DMS53 (cell line): Measurements from ENCODE around the gene CD81.
A peak's percentile ranks its signal among the peaks of the same experiment; 100 is the strongest.
"Not testable (repeated sequence)": the region's sequence is repeated elsewhere in the genome, so short reads cannot be mapped to it uniquely, and the experiment has no call there.

Source experiments
- DNase-seq: peaks from one replicate; lab custom pipeline; 2025; lab: John Stamatoyannopoulos, UW

Gene CD81, protein sequence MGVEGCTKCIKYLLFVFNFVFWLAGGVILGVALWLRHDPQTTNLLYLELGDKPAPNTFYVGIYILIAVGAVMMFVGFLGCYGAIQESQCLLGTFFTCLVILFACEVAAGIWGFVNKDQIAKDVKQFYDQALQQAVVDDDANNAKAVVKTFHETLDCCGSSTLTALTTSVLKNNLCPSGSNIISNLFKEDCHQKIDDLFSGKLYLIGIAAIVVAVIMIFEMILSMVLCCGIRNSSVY

DNA sequence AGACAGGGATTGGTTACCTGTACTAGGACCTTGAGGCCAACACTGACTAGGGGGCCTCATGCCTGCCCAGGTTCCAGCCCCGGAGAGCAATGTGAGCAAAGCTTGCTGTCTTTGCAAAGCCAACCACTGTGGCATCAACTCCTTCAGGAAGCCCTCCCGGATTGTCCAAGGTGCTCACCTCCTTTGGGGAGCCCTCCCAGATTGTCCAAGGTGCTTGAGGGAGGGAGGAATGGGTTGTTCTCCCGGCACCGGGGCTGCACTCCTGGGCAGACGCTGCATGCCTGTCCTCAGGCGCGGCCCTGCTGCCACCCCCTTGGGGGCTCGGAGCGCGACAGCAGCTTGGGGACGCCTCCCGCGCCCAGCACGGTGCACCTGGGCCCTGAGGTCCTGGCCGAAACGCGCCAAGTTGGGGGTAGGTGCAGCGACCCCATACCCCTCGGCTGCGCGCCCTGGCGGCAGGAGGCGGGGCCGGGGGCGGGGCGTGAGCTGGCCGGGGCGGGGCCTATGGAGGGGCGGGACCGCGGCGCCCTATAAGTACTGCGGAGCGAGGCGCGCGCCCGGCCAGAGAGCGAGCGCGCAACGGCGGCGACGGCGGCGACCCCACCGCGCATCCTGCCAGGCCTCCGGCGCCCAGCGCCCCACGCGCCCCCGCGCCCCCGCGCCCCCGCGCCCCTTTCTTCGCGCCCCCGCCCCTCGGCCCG is at the start of gene CD81:
TSS of gene CD81 (plus strand) at position 560 of the 701 bp plus-strand sequence. CDS start 240 bp downstream, outside the sequence.
- DNase-seq, result peak; percentile 63

DNA sequence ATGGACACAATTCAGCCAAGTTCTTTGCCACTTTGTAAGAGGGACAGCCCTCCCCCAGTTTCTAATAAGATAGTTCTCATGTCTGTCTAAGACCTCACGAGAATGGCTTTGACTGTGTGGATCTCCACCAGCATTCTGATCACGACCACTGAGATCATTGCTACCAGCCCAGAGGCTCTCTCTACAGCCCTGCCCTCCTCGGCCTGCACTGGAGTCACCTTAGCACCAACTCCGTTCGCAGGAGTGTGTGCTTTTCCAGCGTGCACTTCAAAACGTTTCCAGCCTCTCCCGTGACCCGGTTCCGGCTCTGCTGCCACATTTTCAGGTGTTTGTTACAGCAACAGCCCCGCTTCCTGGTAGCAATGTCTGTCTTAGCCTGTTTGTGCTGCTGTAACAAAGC is 49.1 kb upstream of the CD81 start:
- no peak for DNase-seq

DNA sequence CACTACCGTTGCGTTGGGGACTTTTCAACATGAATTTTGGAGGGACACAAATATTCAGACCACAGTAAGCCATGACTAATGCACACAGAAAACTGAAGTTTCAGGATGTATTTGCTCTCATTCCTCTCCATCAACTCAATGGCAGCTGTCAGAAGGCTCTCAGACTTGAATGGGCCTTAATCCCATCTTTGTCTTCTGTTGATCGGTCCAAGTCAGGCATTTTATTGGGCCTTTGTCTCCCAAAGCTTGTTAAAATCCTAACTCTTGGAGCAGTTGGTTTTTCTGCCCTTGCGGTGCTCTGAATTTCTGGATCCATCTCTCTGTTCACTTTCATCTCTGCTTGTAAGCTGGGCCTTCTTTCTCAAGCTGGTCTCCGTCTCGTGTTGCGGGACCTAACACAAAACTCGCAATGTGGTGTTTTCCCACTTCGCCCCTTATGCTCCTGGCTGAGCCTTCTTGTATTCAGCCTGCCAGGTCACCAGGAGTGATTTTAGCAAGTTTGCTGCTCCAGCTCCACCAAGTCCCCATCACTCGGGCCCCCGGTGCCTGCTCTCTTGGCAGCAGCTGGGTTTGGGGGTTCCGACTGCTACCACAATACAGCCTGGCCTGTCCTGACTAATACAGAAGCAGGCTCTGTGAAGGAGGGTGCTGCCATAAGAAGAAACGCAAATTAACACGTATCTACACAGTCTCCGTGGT is 48.3 kb upstream of the CD81 start:
- no peak for DNase-seq

DNA sequence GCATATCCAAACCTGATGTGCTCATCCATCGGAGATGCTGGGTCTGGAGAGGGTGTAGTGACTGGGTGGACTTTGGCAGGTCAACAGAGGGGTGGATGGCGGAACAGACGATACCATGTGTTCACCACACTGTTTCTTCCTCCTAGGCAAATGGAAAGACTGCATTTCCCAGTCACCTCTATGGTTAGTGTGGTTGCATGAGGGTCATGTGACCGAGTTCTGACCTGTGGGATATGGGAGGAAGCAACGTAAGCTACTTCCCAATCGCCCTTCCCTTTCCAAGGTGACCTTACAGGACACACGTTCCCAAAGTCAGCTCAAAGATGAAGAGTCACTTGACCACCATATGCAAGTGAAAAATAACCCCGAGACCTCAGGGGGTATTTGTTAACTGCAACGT is 47.6 kb upstream of the CD81 start:
- DNase-seq, result no peak

DNA sequence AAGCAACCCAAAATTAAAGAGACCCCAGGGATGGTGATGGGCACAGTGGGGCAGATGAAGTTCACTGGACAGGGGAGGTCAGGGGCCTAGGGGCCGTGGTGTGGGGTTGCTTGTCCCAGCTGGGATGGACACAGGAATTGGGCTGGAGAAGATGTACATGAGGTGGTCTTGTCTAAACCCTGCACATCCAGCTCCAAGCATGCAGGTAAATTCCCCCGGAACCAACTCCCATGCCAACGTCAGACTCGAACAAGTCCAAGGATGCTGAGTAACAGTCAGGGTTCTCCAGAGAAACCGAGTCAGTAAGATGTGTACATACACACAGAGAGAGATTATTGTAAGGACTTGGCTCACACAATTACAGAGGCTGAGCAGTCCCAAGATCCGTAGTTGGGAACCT is 46.4 kb upstream of the CD81 start:
- DNase-seq, result no peak

DNA sequence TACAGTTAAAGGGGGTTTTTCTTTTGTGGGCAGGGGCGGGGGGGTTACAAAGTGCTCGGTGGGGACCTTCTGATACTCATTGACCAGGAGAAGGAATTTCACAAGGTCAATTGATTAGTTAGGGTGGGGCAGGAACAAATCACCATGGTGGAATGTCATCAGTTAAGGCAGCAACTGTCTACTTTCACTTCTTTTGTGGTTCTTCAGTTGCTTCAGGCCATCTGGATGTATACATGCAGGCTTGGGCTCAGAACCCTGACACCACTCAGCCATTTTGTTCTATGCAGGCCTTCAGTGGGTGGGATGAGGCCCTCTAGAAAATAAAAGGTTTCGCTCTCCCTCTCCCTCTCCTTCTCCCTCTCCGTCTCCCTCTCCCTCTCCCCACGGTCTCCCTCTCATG is 45.7 kb upstream of the CD81 start:
- no peak for DNase-seq

DNA sequence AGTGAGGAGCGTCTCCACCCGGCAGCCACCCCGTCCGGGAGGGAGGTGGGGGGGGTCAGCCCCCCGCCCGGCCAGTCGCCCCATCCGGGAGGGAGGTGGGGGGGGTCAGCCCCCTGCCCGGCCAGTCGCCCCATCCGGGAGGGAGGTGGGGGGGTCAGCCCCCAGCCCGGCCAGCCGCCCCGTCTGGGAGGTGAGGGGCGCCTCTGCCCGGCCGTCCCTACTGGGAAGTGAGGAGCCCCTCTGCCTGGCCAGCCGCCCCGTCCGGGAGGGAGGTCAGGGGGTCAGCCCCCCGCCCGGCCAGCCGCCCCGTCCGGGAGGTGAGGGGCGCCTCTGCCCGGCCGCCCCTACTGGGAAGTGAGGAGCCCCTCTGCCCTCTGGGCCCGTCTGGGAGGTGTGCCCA is 44.5 kb upstream of the CD81 start:
- not testable (repeated sequence) for DNase-seq

DNA sequence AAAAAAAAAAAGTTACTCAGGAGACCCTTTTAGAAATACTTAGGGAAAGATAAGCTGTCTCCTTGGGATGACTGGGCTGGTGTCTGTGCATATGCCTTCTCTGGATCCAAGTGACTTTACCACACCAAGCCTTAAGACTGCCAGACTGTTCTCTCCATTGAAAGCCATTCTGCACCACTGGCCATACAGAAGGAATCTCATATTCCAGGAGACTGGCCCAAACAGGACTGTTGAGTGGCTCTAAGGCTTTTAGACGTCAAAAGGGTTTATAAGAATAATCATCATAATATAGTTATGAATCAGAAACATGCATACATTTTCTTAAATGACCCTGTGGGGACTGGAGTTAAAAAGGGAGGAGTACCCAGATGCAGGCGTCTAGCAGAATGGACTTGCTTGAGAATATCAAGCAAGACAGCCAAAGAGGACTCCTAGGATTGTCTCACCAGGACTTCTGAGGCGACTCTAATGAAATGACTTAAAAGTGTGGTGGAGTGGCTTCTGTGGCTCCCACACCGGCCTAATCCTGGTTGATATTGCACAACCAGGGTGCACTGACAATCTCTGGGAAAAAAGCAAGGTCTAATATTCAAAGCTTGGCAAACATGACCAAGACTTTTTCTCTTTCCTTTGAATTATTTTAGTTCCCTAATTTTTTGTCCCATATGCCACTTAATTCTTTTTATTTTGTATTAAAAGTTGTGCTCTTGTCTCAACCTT is 43.5 kb upstream of the CD81 start:
- not testable (repeated sequence) for DNase-seq

DNA sequence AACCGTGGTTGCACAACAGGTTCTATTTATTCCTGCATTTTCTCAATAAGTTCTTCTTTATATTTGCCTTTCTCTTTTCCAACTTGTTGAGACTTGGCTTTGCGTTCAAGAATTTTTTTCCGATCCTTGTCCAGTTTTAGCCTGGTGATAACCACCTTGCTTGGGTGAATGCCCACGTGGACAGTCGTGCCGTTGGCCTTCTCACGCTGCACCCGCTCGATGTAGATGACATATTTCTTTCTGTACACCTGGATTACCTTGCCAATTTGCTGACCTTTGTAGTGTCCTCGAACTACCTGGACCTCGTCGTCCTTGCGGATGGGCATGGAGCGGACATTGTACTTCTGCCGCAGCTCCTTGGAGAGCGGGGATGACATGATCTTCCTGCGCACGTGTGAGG is 41.8 kb upstream of the CD81 start:
- not testable (repeated sequence) for DNase-seq

DNA sequence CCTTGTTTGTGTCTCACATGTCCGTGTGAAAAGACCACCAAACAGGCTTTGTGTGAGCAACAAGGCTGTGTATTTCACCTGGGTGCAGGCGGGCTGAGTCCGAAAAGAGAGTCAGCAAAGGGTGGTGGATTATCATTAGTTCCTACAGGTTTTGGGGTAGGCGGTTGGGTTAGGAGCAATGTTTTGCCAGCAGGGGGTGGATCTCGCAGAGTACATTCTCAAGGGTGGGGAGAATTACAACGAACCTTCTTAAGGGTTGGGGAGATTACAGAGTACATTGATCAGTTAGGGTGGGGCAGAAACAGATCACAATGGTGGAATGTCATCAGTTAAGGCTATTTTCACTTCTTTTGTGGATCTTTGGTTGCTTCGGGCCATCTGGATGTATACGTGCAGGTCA is 38.4 kb upstream of the CD81 start:
- DNase-seq, result not testable (repeated sequence)

DNA sequence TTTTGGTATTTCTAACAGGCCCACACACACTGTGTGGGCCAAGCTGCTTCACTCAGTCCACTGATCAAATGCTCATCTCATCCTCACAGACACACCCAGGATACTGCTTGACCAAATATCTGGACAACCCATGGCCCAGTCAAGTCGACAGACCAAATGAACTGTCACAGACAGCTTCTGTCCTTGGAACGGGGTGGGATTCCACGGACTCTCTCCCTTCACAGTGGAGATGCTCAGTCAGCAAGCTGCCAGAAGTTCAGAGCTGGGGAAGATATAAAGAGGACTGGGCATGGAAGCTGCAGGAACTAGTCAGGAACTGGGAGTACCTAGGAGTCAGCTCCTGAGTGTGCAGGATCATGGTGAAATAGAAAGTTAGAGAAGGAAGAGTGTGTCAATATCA is 34.6 kb upstream of the CD81 start:
- DNase-seq, result no peak

DNA sequence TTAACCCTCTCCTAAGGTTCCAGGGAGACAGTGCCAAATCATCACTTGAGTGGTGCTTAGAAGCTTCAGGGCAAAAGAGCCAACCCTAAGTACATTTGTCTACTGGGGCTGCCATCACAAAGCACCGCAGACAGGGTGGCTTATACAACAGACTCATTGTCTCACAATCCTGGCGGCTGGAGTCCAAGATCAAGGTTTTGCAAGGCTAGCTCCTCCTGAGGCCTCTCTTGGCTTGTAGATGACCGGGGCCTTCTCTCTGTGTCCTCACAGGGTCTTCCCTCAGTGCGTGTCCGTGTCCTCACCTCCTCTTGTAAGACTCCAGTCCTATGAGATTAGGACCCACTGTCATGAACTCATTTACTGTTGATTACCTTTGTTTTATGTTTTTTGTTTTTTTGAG is 34.1 kb upstream of the CD81 start:
- DNase-seq, result no peak

DNA sequence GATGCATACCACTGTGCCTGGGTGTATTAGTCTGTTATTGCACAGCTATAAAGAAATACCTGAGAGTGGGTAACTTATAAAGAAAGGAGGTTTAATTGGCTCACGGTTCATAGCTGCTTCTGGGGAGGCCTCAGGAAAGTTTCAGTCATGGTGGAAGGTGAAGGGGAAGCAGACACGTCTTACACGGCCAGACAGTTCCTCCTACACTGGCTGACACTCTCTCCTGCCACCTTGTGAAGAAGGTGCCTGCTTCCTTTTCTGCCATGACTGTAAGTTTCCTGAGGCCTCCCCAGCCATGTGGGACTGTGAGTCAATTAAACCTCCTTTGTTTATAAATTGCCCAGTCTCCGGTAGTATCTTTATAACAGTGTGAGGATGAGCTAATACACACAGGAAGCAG is 33.6 kb upstream of the CD81 start:
- no peak for DNase-seq

DNA sequence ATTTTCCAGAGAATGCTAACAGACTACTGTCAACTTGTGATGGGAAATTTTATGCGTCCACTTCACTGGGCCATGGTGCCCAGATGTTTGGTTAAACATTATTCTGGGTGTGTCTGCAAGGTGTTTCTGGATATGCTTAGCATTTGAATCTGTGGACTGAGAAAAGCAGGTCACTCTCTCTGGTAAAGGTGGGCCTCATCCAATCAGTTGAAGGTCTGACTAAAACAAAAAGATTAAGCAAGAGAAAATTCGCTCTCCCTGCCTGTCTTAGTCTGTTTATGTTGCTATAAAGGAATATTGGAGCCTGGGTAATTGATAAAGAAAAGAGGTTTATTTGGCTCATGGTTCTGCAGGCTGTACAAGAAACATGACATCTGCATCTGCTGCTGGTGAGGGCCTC is 32.1 kb upstream of the CD81 start:
- no peak for DNase-seq

DNA sequence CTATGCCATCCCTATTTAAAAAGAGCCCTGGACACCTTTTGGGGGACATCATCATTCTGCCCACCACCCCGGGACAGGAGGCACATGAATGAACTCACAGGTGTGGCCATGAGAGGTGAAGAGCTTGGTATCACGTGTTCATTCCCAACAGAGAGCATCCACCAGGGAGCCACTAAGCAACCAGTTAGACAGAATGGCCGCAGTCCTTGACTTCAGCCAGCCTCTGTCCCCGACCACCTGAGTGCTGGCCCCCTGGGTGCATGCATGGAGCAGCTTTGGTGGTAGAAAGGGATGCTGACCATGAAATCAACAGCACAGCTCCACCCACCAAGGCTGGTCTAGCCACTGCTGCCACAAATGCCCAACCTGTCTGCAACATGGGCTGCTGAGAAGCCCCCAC is 31.1 kb upstream of the CD81 start:
- DNase-seq, result no peak

DNA sequence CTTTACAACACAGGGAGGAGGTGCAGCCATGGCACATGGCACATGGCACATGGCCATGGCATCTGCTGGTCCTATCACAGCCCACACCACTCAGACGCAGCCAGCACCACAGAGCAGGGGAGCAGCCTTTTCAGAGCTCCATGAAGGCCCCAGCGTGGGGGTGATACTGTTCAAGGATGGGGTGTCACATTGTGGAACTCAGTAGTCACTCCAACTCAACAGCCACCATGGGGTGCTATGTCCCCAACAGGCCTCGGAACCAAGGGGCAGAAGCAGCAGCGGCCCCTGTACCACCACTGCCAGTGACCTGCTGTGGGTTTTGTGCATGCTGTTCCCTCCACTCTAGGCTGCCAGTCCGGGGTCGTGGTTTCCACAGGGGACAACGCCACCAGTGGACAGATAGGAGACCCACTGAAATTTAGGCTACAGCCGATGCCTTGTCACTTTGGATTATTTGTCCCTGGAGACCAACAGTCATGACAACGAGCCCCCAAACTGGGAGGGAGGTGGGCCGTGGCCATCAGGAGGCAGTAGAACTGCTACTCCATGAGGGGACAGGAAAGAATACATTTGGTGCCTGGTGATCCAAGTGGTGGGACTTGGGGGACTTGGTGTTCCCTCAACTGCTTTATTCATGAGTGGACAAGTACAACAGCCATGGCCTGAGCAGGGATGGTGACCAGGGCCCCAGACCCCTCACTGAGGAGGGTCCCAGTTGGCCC is 30.4 kb upstream of the CD81 start:
- DNase-seq, result no peak

DNA sequence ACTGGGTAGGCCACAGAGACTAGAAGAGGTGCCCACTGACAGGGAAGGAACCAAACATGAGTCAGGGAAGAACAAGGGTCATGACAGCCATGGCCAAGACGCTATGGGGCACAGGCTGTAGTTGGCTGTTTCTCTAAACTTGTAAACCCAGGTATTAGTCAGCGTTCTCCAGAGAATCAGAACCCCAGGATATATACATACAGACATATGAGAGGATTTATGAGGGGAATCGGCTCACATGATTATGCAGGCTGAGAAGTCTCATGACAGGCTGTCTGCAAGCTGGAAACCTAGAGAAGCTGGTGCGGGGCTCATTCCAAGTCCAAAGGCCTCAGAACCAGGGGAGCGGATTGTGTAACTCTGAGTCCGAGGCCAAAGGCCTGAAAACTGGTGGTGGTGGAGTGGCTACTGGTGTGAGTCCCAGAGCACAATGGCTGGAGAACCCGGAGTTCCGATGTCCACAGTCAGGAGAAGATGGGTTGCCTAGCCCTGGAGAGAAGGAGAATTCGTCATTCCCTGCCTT is 29.7 kb upstream of the CD81 start:
- no peak for DNase-seq

DNA sequence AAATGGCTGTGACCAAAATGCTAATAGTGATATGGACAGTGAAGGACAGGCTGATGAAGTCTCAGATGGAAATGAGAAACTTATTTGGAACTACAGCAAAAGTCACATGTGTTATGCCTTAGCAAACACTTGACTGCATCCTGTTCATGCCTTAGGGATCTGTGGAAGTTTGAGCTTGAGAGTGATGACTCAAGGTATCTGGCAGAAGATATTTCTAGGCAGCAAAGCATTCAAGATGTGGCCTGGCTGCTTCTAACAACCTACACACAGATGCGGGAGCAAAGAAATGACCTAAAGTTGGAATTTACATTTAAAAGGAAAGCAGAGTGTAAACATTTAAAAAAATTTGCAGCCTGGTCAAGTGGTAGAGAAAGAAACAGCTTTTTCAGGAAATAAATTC is 28.1 kb upstream of the CD81 start:
- no peak for DNase-seq

DNA sequence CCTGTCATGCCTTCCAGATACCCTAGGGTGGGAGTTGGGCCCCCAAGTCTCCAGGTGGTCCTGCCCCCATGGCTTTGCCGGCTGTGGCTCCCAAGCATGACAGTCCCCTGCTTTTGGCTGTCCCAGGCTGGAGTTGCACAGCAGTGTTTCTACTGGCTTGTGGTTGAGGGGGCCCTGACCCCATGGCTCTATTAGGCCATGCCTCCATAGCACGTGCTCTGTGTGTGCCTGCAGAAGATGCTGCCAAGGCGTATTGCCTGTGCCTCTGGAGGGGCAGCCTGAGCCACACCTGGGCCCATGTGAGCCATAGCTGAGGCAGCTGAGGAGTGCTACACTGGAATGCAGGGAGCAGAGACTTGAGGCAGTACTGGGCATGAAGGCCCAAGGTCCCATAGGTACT is 25.4 kb upstream of the CD81 start:
- DNase-seq, result no peak

DNA sequence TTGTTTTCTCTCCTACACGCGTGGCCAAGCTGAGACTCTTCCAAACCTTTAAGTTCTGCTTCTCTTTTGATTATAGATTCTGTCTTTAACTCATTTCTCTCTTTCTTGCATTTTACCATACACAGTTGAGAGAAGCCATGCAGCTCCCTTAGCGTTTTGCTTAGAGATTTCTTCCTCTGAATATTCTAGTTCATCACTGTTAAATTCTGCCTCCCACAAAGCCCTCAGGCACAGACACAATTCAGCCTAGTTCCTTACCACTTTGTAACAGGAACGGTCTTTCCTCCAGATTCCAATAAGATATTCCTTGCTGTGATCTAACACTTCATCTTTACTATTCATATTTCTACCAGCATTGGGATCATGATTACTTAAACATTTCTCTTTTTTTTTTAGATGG is 24.7 kb upstream of the CD81 start:
- no peak for DNase-seq

DNA sequence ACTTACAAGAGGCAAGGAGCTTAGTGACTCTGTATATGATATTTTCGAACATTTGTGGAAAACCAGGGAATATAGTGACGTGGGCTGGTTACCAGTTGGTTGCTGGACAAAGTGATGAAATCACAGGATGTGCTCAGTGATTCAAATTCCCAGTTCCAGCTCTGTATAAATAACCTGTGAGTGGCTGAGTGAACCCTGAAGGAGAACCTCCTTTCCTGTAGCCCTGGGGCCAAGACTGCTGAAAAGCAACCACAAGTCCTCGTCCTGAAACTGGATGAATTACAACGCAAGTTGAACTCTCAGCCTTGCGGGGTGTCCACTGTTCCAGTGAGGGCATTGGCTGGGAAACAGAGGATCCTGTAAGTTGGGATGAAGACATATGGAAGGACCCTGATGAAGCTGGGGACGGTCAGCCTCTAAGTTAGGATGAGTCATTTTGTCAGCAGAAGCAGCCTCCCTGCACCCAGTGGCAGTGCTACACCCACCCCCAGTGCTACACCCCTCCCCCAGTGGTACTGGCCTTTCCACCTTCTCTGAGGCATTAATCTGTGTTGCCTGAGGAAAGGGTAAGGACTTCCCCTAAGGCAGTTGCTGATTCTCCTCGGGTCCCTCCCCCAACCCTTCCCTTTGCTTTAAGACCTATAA is 22.0 kb upstream of the CD81 start:
- no peak for DNase-seq
